Measurements from ENCODE around the gene GALNT18.

The GALNT18 gene

DNA sequence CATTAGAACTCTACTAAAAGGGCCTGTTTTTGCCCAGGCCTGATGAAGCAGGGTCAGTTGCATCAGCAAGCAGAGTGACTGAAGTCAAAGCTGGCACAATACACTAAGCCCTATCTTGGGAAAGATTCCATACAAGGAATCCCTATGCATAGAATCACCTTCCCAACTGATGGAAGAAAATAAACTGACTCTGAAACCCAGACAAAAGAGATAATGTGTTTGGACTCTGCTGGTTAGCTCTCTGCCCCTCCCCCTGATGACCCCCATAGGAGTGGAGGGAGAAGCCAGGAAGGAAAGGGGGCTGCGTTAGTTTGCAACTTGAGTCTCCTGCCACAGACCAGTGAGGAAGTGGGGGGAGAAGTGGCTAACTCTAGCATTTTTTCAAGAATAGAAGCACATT is 32.9 kb downstream of the GALNT18 start:
- TF ChIP-seq SPI1 (IDR thresholded peaks at IDR 0.05; ENCODE audit: borderline replicate concordance, low read depth) (no peak), GABPA (IDR thresholded peaks at IDR 0.05; ENCODE audit: low read depth) (no peak)
- TF ChIP-seq, protein P1, sequence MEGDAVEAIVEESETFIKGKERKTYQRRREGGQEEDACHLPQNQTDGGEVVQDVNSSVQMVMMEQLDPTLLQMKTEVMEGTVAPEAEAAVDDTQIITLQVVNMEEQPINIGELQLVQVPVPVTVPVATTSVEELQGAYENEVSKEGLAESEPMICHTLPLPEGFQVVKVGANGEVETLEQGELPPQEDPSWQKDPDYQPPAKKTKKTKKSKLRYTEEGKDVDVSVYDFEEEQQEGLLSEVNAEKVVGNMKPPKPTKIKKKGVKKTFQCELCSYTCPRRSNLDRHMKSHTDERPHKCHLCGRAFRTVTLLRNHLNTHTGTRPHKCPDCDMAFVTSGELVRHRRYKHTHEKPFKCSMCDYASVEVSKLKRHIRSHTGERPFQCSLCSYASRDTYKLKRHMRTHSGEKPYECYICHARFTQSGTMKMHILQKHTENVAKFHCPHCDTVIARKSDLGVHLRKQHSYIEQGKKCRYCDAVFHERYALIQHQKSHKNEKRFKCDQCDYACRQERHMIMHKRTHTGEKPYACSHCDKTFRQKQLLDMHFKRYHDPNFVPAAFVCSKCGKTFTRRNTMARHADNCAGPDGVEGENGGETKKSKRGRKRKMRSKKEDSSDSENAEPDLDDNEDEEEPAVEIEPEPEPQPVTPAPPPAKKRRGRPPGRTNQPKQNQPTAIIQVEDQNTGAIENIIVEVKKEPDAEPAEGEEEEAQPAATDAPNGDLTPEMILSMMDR (IDR thresholded peaks at IDR 0.05; ENCODE audit: insufficient read depth, low read length): no peak
- TF ChIP-seq, protein P2, sequence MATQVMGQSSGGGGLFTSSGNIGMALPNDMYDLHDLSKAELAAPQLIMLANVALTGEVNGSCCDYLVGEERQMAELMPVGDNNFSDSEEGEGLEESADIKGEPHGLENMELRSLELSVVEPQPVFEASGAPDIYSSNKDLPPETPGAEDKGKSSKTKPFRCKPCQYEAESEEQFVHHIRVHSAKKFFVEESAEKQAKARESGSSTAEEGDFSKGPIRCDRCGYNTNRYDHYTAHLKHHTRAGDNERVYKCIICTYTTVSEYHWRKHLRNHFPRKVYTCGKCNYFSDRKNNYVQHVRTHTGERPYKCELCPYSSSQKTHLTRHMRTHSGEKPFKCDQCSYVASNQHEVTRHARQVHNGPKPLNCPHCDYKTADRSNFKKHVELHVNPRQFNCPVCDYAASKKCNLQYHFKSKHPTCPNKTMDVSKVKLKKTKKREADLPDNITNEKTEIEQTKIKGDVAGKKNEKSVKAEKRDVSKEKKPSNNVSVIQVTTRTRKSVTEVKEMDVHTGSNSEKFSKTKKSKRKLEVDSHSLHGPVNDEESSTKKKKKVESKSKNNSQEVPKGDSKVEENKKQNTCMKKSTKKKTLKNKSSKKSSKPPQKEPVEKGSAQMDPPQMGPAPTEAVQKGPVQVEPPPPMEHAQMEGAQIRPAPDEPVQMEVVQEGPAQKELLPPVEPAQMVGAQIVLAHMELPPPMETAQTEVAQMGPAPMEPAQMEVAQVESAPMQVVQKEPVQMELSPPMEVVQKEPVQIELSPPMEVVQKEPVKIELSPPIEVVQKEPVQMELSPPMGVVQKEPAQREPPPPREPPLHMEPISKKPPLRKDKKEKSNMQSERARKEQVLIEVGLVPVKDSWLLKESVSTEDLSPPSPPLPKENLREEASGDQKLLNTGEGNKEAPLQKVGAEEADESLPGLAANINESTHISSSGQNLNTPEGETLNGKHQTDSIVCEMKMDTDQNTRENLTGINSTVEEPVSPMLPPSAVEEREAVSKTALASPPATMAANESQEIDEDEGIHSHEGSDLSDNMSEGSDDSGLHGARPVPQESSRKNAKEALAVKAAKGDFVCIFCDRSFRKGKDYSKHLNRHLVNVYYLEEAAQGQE (IDR thresholded peaks at IDR 0.05; ENCODE audit: insufficient replicate concordance, low read depth): no peak
- H3K27me3 ChIP-seq (ENCODE audit: insufficient read depth, poor library complexity, severe bottlenecking): no peaks in the 10 kb centered on the region
- H3K27ac ChIP-seq (replicated peaks): no peak overlapping the region
- no peak overlapping the region for H3K4me3 ChIP-seq (replicated peaks; ENCODE audit: insufficient read depth, low read length)
- no peak for DNase-seq (ENCODE audit: low read depth in 1 of 2, low spot score in 1 of 2)

DNA sequence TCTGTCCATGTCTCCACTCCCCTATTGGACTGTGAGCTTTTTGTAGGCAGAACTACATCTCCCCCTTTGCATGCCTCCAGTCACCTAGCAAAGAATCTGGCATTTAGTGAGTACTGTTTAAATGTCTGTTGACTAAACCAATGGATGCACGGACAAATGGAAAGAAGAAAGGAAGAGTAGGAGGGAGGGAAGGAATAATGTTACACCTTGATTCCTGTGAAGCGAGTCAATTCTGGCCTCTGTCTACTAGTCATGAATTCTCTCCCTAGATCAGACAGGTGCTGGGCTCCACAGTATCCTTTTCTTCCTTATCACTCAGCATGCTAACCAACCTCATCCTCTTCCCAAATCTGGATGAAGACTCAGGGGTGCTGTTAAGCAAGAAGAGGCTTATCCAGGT is 33.6 kb downstream of the GALNT18 start:
- Histone ChIP-seq H3K27ac (replicated peaks) (no peak overlapping the region), H3K4me3 (replicated peaks; ENCODE audit: insufficient read depth, low read length) (no peak overlapping the region), H3K27me3 (ENCODE audit: insufficient read depth, poor library complexity, severe bottlenecking) (no peaks in the 10 kb centered on the region)
- TF ChIP-seq GABPA (IDR thresholded peaks at IDR 0.05; ENCODE audit: low read depth) (no peak), SPI1 (IDR thresholded peaks at IDR 0.05; ENCODE audit: borderline replicate concordance, low read depth) (no peak), POLR2AphosphoS5 (IDR thresholded peaks at IDR 0.05; ENCODE audit: low read depth) (no peak)
- TF ChIP-seq, protein P1 (IDR thresholded peaks at IDR 0.05; ENCODE audit: insufficient read depth, low read length): no peak
- TF ChIP-seq, protein P2 (IDR thresholded peaks at IDR 0.05; ENCODE audit: insufficient replicate concordance, low read depth): no peak
- DNase-seq (ENCODE audit: low read depth in 1 of 2, low spot score in 1 of 2): no peak

DNA sequence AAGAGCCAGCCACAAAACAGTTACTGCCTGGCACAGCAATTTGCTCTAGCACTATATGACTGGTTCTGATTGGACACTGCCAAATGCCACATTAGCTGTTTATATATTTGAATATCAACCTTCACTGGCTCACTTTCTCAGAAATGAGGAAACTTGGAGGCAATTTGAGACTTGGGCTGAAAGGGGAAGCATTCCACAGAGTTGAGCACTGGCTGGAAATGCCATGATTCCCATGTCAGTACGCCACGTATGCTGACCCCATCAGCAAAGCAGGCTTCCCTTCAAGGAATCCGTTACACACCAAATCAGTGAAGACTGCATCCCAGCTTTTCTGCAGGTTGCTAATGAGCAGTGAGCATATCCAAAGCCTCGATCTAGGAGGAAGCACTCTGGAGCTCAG is 34.7 kb downstream of the GALNT18 start:
- Histone ChIP-seq H3K27me3 (ENCODE audit: insufficient read depth, poor library complexity, severe bottlenecking) (no peaks in the 10 kb centered on the region), H3K27ac (replicated peaks) (no peak overlapping the region), H3K4me3 (replicated peaks; ENCODE audit: insufficient read depth, low read length) (no peak overlapping the region)
- TF ChIP-seq GABPA (IDR thresholded peaks at IDR 0.05; ENCODE audit: low read depth): no peak
- TF ChIP-seq SPI1 (IDR thresholded peaks at IDR 0.05; ENCODE audit: borderline replicate concordance, low read depth): no peak
- TF ChIP-seq POLR2AphosphoS5 (IDR thresholded peaks at IDR 0.05; ENCODE audit: low read depth): no peak
- TF ChIP-seq, protein P2 (IDR thresholded peaks at IDR 0.05; ENCODE audit: insufficient replicate concordance, low read depth): no peak
- TF ChIP-seq, protein P1 (IDR thresholded peaks at IDR 0.05; ENCODE audit: insufficient read depth, low read length): no peak
- no peak for DNase-seq (ENCODE audit: low read depth in 1 of 2, low spot score in 1 of 2)
